Measurements from ENCODE around the gene CCDC136. TPM values are rescaled to one million over a fixed set of nuclear protein-coding genes. Genes with fewer than 3 reads are reported as not detected.
A peak's percentile ranks its signal among the peaks of the same experiment; 100 is the strongest.

The CCDC136 gene
- total RNA-seq, 1 experiment from 2014 or later = 31.1 TPM

GRCh38 chr7:128796327-128796726 lies 4.6 kb downstream of the CCDC136 start:
- Histone ChIP-seq H2BK15ac (ENCODE audit: low read depth, low read length) (no peak overlapping the region), H3T11ph (ENCODE audit: low read length) (no peak overlapping the region), H3K79me1 (ENCODE audit: insufficient read depth, low read depth, low read length, poor library complexity, severe bottlenecking) (no peaks in the 10 kb centered on the region), H3K27ac (ENCODE audit: insufficient read length, low read depth, low read length) (no peak overlapping the region), H2AFZ (ENCODE audit: low read length) (no peak overlapping the region), H3K79me2 (ENCODE audit: insufficient read depth, low read length) (no peaks in the 10 kb centered on the region), H3K23ac (ENCODE audit: insufficient read length, low read depth, low read length) (no peak overlapping the region), H3K4ac (ENCODE audit: low read depth, low read length) (no peak overlapping the region), H3K56ac (ENCODE audit: insufficient read length, low read depth, low read length) (no peak overlapping the region), H3K18ac (ENCODE audit: insufficient read length, low read depth, low read length) (no peak overlapping the region), H4K20me1 (ENCODE audit: control insufficient read depth, insufficient read depth, insufficient read length) (no peaks in the 10 kb centered on the region), H2BK120ac (ENCODE audit: low read depth, low read length, poor library complexity, severe bottlenecking) (no peak overlapping the region), H3K14ac (ENCODE audit: insufficient read depth, low read length) (no peak overlapping the region), H2AK5ac (ENCODE audit: insufficient read length, low read length) (no peak overlapping the region), H4K5ac (ENCODE audit: insufficient read length, low read depth, low read length) (no peak overlapping the region), H3K4me2 (ENCODE audit: insufficient read depth, insufficient read length, low read length) (no peak overlapping the region), H4K91ac (ENCODE audit: insufficient read length, low read depth, low read length) (no peak overlapping the region), H2BK20ac (ENCODE audit: low read depth, low read length, poor library complexity, severe bottlenecking) (no peak overlapping the region), H2BK5ac (ENCODE audit: insufficient read length, low read length) (no peak overlapping the region), H3K23me2 (ENCODE audit: insufficient read length, low read depth, low read length, poor library complexity, severe bottlenecking) (peaks cover 4% of the 10 kb centered on the region), H3K4me1 (ENCODE audit: insufficient read depth, low read length) (no peaks in the 10 kb centered on the region; the same call in 1 of the 2 replicates), H2BK12ac (ENCODE audit: insufficient read length, low read depth, low read length) (no peak overlapping the region), H4K8ac (replicated peaks; ENCODE audit: insufficient read length, low read depth, low read length) (no peak overlapping the region), H3K27me3 (ENCODE audit: insufficient read depth, low read length) (no peaks in the 10 kb centered on the region), H3K9me3 (ENCODE audit: control insufficient read depth, low read depth, low read length) (no peaks in the 10 kb centered on the region), H3K9ac (ENCODE audit: extremely low read depth, insufficient read length, low read length) (no peak overlapping the region)
- peaks cover 27 to 47% (median 45%) of the 10 kb centered on the region in 3 experiments for H3K36me3 Mint-ChIP-seq (ENCODE audit: insufficient read depth in 1 of 3, low read depth in 3 of 3)
- TF ChIP-seq CTCF (conservative IDR thresholded peaks at IDR 0.05) = no peak
- H3K9me3 Mint-ChIP-seq = no peaks in the 10 kb centered on the region; a peak in 1 of 5 replicates
- peaks cover 34 to 37% of the 10 kb centered on the region in 2 experiments for H3K4me1 Mint-ChIP-seq
- no peak for DNase-seq
- H3K27ac Mint-ChIP-seq = peak overlapping the region in 1 of 3 experiments; percentile 19; a peak in 2 of 7 replicates
- no peaks in the 10 kb centered on the region; the same call in 1 of the 2 replicates for H3K27me3 Mint-ChIP-seq (ENCODE audit: low read depth)
- WGBS (ENCODE audit: extremely low coverage, insufficient read length, low lambda C conversion rate) = no CpG with 5 or more reads among the region's 5 CpGs
- H3K4me3 Mint-ChIP-seq = no peak overlapping the region
